ENCODE measurements around the gene KMT2B.

GRCh38 chr19:35746087-35746462, 28.3 kb downstream of the KMT2B start:
- TF ChIP-seq CREB1 (CRISPR knock-in tag; IDR thresholded peaks at IDR 0.05; ENCODE audit: low read depth), result no peak
- TF ChIP-seq POLR2AphosphoS5 (IDR thresholded peaks at IDR 0.05; ENCODE audit: low read depth), result no peak
- TF ChIP-seq EZH2 (IDR thresholded peaks at IDR 0.05; ENCODE audit: low read depth, unreplicated experiment), result no peak
- no peak for TF ChIP-seq CTCF (conservative IDR thresholded peaks at IDR 0.05; ENCODE audit: low read depth in 2 of 2)
- TF ChIP-seq JUNB (IDR thresholded peaks at IDR 0.05; ENCODE audit: unreplicated experiment), result no peak
- no peak for TF ChIP-seq REST (IDR thresholded peaks at IDR 0.05; ENCODE audit: unreplicated experiment)
- TF ChIP-seq NANOG (IDR thresholded peaks at IDR 0.05; ENCODE audit: borderline replicate concordance), result no peak
- TF ChIP-seq EZH2phosphoT487 (IDR thresholded peaks at IDR 0.05; ENCODE audit: unreplicated experiment), result no peak
- no peak for TF ChIP-seq ZNF114 (CRISPR knock-in tag; IDR thresholded peaks at IDR 0.05)
